ENCODE data around the gene SKOR2.

SKOR2 gene

DNA sequence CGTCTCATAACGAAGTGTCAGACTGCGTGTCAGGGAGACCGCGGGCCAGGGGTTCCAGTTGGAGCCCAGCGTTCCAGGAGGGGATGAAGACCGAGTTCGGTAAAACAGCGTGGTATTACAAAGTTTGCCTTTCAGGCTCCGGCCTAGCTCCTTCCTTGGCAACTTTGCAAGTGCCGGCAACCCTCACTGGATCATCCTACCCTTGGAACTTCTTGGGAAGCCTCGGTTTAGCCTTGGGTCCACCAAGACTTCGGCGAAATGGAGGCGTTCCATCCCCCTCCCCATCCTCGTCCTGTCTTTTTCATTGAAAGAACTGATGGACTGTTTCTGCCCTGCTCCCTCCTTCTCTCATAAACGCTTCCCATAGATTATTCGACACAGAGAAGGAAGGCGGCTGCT, 10.4 kb upstream of the SKOR2 start:
- Mint-ChIP-seq H3K9me3 (peaks cover 11% of the 10 kb centered on the region), H3K27me3 (ENCODE audit: low read depth) (peaks cover 99% of the 10 kb centered on the region), H3K4me3 (no peak overlapping the region), H3K27ac (no peak overlapping the region), H3K36me3 (ENCODE audit: low read depth) (peaks cover 5% of the 10 kb centered on the region), H3K4me1 (no peaks in the 10 kb centered on the region)
- TF ChIP-seq, protein P1, sequence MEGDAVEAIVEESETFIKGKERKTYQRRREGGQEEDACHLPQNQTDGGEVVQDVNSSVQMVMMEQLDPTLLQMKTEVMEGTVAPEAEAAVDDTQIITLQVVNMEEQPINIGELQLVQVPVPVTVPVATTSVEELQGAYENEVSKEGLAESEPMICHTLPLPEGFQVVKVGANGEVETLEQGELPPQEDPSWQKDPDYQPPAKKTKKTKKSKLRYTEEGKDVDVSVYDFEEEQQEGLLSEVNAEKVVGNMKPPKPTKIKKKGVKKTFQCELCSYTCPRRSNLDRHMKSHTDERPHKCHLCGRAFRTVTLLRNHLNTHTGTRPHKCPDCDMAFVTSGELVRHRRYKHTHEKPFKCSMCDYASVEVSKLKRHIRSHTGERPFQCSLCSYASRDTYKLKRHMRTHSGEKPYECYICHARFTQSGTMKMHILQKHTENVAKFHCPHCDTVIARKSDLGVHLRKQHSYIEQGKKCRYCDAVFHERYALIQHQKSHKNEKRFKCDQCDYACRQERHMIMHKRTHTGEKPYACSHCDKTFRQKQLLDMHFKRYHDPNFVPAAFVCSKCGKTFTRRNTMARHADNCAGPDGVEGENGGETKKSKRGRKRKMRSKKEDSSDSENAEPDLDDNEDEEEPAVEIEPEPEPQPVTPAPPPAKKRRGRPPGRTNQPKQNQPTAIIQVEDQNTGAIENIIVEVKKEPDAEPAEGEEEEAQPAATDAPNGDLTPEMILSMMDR (IDR thresholded peaks at IDR 0.05; ENCODE audit: unreplicated experiment in 3 of 3): no peak

DNA sequence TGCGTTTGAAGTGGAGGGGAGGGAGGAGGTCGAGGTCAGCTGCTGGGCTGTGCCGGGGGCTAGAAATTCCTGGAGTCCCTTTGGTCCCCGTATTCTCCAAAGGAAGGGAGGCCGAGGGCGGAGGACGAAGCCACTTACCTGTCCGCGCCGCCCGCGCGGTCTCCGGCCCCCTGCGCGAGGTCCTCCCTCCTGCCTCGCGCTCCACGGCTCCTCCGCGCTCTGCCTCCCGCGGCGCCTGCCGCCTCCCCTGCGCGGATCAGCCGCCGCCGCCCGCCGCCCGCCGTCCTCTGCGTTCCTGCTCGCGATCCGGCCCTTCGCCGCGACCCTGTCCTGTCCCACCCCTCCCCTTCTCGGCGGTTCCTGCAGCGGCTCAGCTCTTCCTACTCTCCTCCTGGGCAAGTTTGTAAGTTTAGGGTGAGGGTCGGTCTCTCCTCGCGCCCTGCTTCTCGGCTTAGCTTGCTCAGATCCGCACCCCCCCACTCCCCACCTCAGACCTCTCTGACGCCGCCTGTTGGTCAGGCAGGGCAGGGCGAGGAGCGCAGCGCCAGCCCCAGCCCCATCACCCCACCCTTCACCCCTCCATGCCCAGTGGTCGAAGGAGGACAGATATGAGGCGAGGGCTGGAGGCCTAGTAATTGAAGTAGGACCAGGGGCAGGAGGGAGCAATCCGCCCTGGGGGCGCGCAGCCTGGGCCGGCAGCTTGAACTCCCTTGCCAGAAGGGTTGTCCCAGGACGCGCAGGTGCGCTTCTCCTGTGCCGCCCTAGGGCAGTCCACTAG, 9.7 kb upstream of the SKOR2 start:
- H3K27me3 Mint-ChIP-seq (ENCODE audit: low read depth): peaks cover 99% of the 10 kb centered on the region
- H3K27ac Mint-ChIP-seq: no peak overlapping the region
- H3K36me3 Mint-ChIP-seq (ENCODE audit: low read depth): peaks cover 5% of the 10 kb centered on the region
- peaks cover 11% of the 10 kb centered on the region for H3K9me3 Mint-ChIP-seq
- TF ChIP-seq, protein P1 (IDR thresholded peaks at IDR 0.05; ENCODE audit: unreplicated experiment in 3 of 3): no peak
- no peaks in the 10 kb centered on the region for H3K4me1 Mint-ChIP-seq
- H3K4me3 Mint-ChIP-seq: no peak overlapping the region

DNA sequence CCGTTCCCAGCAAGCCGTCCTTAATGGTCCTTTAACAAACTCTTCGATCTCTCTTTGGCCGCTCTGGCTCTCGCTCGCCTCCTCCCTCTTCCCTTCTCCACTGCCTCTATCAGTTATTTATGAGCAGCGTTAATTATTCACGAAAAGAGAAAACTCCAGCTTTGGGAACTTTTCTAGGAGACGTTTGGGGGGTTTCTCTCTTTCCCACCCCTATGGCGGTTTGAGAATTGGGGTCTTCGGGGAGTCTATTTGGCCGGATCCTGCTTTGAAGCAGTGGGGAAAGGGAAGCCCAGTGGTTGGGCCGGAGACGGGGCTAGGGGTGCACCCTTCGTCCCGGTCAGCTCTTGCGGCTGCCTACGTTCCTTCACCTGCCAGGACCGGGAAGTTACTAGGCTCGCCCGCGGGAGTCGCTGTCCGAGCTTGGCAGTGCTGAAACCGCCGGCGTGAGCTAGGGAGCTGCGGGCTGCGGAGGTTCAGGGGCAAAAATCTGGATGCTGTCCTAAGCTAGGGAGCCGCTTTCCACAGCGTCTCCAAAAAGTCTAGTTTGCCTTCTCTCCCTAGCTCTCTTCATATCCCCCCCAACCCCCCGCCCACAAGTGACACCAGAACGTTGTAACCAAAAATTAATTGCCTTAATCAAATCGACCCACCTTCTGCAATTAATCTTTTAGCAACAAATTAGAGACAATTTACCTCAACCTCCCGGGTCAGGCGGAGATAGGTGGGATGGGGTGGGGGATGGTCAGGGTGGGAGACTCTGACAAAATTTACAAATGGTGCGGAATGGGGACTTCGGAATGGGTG, 8.9 kb upstream of the SKOR2 start:
- TF ChIP-seq, protein P1 (IDR thresholded peaks at IDR 0.05; ENCODE audit: unreplicated experiment in 3 of 3): no peak
- no peaks in the 10 kb centered on the region for H3K4me1 Mint-ChIP-seq
- no peak overlapping the region for H3K27ac Mint-ChIP-seq
- H3K4me3 Mint-ChIP-seq: no peak overlapping the region
- peaks cover 11% of the 10 kb centered on the region for H3K9me3 Mint-ChIP-seq
- H3K27me3 Mint-ChIP-seq (ENCODE audit: low read depth): peaks cover 99% of the 10 kb centered on the region
- peaks cover 5% of the 10 kb centered on the region for H3K36me3 Mint-ChIP-seq (ENCODE audit: low read depth)

DNA sequence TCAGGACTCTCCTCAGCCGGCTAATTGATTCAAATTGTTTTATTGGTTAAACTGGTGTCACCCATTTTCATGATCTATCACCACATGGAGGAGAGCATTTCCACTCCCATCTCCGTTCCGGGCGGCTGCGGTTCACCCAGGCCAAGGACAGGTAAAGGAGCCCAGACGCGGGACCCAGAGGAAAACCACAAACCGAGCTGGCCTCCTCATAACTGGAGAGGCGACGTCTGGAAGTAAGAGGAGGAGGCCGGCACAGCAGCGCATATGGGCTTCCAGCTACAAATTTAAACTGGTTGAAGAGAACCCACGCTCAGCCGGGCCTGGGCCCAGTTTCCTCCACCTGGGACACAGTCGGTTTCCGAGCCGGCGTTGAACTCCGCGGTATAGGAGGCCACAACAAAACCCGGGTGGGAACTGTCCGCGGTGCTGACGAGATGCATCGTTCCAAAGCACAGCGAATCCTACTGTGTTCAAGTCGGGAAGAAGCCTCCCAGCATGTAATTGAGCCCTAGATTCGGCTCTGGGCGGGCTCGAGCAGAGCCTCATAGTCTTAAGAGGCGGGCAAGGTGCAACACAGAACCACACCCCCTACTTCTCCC, 3.0 kb upstream of the SKOR2 start:
- H3K4me3 Mint-ChIP-seq: no peak overlapping the region
- TF ChIP-seq, protein P1 (IDR thresholded peaks at IDR 0.05; ENCODE audit: unreplicated experiment in 3 of 3): no peak
- peaks cover 22% of the 10 kb centered on the region for H3K9me3 Mint-ChIP-seq
- no peak overlapping the region for H3K27ac Mint-ChIP-seq
- H3K27me3 Mint-ChIP-seq (ENCODE audit: low read depth): peaks cover 99% of the 10 kb centered on the region
- no peaks in the 10 kb centered on the region for H3K4me1 Mint-ChIP-seq
- H3K36me3 Mint-ChIP-seq (ENCODE audit: low read depth): no peaks in the 10 kb centered on the region

DNA sequence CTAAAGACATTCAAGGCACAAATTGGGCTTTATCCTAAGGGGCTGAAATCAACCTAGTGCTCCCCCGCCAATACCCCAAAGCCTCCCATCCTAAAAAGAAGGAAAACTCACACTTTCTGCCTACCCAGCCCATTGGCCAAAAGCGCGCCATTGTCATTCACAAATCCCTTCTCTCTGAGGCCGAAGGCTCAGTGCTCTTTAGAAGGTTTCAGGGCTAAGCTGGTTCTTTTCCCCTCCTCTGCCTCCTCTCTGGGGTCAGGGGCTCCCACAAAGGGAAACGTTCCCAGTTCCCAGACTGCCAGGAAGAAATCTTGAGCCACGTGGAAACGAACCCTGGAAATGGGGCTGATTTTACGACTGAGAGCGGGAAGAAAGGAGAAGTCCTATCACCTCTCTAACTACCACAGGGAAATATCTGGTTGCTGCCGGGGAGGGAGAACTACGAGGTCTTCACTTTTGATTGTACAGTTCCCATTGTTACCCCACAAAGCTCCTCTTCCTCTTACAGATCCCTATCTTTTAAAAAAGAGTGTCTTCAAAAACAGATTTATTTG, 1.7 kb upstream of the SKOR2 start:
- no peak overlapping the region for H3K4me3 Mint-ChIP-seq
- TF ChIP-seq, protein P1 (IDR thresholded peaks at IDR 0.05; ENCODE audit: unreplicated experiment in 3 of 3): no peak
- H3K4me1 Mint-ChIP-seq: no peaks in the 10 kb centered on the region
- peaks cover 25% of the 10 kb centered on the region for H3K9me3 Mint-ChIP-seq
- no peak overlapping the region for H3K27ac Mint-ChIP-seq
- peaks cover 99% of the 10 kb centered on the region for H3K27me3 Mint-ChIP-seq (ENCODE audit: low read depth)
- no peaks in the 10 kb centered on the region for H3K36me3 Mint-ChIP-seq (ENCODE audit: low read depth)

All from nephron (organoid).